NCI-H2227 treated with DMSO at 0.1 percent for 48 hours (cell line): Measurements from ENCODE around the gene EMC10.
"Not testable (repeated sequence)": the region's sequence is repeated elsewhere in the genome, so short reads cannot be mapped to it uniquely, and the experiment has no call there.

ENCODE experiments used
- DNase-seq: peaks from one replicate; lab custom pipeline; 2025; lab: John Stamatoyannopoulos, UW

The EMC10 gene

GRCh38 chr19:50513746-50514345, 37.5 kb downstream of the EMC10 start, which contains the start of gene ASPDH:
Gene ASPDH (minus strand): TSS chr19:50513913. CDS start chr19:50513823, 90 bp downstream.
- DNase-seq: peak; percentile 12

- peak; percentile 67 for DNase-seq
Measured at GRCh38 chr19:50514346-50515167, 38.2 kb downstream of the EMC10 start.

GRCh38 chr19:50515168-50515561, 38.9 kb downstream of the EMC10 start:
- DNase-seq: no peak

- DNase-seq: no peak
Measured at GRCh38 chr19:50516456-50516855, 40.1 kb downstream of the EMC10 start.

- DNase-seq: no peak
Measured at GRCh38 chr19:50516964-50517703, 40.8 kb downstream of the EMC10 start.

- no peak for DNase-seq
Measured at GRCh38 chr19:50517704-50518075, 41.4 kb downstream of the EMC10 start.

GRCh38 chr19:50518091-50519005, 42.0 kb downstream of the EMC10 start:
- DNase-seq: no peak

GRCh38 chr19:50519006-50519575, 42.8 kb downstream of the EMC10 start:
- DNase-seq: no peak

GRCh38 chr19:50520822-50521465, 44.6 kb downstream of the EMC10 start:
- no peak for DNase-seq

- no peak for DNase-seq
Measured at GRCh38 chr19:50522881-50523280, 46.6 kb downstream of the EMC10 start.

- not testable (repeated sequence) for DNase-seq
Measured at GRCh38 chr19:50528052-50528451, 51.7 kb downstream of the EMC10 start.

GRCh38 chr19:50531171-50531612, 54.9 kb downstream of the EMC10 start:
- DNase-seq: no peak

- DNase-seq: no peak
Measured at GRCh38 chr19:50532952-50533351, 56.6 kb downstream of the EMC10 start.

GRCh38 chr19:50534478-50534877, 58.2 kb downstream of the EMC10 start:
- DNase-seq: no peak

- no peak for DNase-seq
Measured at GRCh38 chr19:50535672-50536187, 59.4 kb downstream of the EMC10 start.

- DNase-seq: no peak
Measured at GRCh38 chr19:50536662-50537305, 60.5 kb downstream of the EMC10 start.

- DNase-seq: no peak
Measured at GRCh38 chr19:50537306-50537685, 61.0 kb downstream of the EMC10 start.

- peak; percentile 29 for DNase-seq
Measured at GRCh38 chr19:50537769-50538230, 61.5 kb downstream of the EMC10 start.
